GM12874 (cell line): ENCODE data around the gene AMDHD2.

Source experiments
- CTCF ChIP-seq: IDR thresholded peaks from 2 replicates; pipeline ENCODE4 v1.5.1; 2011; ENCODE audit warnings: low read depth, mild to moderate bottlenecking, control low read depth, low read length, moderate library complexity; ENCODE audit not compliant: insufficient read depth

AMDHD2 gene

GRCh38 chr16:2520097-2520783 lies at the start of gene AMDHD2:
TSS of gene AMDHD2 (plus strand) at chr16:2520371. CDS start at chr16:2520459, 88 bp downstream.
- TF ChIP-seq CTCF = no peak

- TF ChIP-seq CTCF = no peak
Observed at GRCh38 chr16:2470603-2471015, 49.6 kb upstream of the AMDHD2 start.

GRCh38 chr16:2471016-2471652 lies 49.0 kb upstream of the AMDHD2 start, which contains the start of gene NTN3:
TSS of gene NTN3 (plus strand) at chr16:2471297. CDS start at chr16:2471702, 405 bp downstream.
- no peak for TF ChIP-seq CTCF

GRCh38 chr16:2471653-2472487 lies 48.3 kb upstream of the AMDHD2 start:
- no peak for TF ChIP-seq CTCF

DNA sequence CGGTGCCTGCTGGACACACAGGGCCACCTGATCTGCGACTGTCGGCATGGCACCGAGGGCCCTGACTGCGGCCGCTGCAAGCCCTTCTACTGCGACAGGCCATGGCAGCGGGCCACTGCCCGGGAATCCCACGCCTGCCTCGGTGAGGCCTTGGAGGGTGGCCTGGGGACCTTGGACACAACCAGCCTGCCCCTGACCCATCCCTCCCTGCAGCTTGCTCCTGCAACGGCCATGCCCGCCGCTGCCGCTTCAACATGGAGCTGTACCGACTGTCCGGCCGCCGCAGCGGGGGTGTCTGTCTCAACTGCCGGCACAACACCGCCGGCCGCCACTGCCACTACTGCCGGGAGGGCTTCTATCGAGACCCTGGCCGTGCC lies 47.7 kb upstream of the AMDHD2 start:
- TF ChIP-seq CTCF = no peak

- TF ChIP-seq CTCF = no peak
Observed at GRCh38 chr16:2472885-2473445, 47.2 kb upstream of the AMDHD2 start.

DNA sequence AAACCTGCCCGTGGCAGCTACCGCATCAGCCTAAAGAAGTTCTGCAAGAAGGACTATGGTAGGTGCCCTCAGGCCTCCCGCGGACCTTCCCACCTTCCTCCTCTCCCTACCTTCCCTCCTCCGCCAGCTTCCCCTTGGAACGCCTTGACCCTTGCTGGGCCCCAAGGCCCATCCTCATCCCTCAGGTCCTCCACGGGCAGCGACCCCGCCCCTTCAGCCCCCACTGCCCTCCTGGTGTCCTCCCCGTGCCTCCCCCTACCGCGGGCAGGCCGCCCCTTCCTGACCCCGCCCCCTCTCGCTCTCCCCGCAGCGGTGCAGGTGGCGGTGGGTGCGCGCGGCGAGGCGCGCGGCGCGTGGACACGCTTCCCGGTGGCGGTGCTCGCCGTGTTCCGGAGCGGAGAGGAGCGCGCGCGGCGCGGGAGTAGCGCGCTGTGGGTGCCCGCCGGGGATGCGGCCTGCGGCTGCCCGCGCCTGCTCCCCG lies 46.7 kb upstream of the AMDHD2 start:
- no peak for TF ChIP-seq CTCF
